Forelimb muscle (tissue), 1 donor: Measurements from ENCODE around the gene XCR1. TPM values are rescaled to one million over a fixed set of nuclear protein-coding genes. Genes with fewer than 3 reads are reported as not detected.

Source experiments
- DNase-seq: peaks from one replicate; pipeline ENCODE4 v3.0.0-alpha.2; 2013; ENCODE audit warnings: low read depth
- polyA plus RNA-seq: library from polyadenylated mRNA; unstranded; fragments of 120-200 nt; gene quantifications from one replicate; pipeline ENCODE4 v1.2.1, GENCODE V29; 2013; ENCODE audit not compliant: insufficient read length

Gene XCR1
- polyA plus RNA-seq, 1 donor = 0.27 TPM

DNA sequence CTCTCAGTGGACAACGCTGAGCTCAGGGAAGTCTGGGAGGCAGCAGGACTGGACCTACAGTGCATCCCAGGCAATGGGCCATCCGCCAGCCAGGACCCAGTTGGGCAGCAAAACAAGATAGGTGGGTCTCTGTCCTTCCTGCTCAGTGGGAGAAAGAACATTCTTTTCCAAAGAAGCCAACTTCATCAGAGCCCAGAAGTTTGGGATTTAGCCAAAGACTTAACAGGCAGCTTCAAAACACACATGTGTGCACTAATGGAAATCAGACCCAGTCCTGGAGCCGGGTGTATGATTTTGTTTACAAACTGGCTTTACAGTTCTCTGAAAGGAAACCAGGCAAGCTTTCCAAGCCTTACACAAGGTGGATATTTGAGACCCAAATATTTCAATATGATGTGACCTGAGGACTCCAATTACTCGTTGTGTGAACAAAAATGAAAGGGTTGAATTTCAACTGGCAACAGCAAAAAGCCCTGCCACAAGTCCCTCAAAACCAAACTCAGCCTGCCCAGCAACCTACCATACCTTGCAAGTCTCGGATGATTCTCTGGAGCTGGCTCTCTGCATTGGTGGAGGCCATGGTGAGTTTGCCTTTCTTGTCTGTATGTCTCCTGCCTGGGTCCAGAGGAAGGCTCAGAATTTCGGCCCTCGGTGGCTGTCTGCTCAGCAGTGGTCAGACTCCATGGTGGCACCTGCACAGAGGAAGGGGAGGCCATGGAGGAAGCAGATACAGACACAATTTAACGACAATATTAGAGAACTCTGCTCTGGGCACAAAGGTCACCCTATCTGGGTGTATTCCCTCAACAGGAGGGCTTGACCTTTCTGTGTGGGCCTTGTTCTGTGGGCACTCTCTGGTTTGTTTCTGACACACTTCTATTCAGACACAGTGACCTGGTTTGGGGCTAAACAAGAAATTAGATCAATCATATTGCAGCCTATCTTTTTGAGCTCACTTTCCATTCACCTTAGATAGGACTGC, 42.7 kb downstream of the XCR1 start:
- no peak for DNase-seq

DNA sequence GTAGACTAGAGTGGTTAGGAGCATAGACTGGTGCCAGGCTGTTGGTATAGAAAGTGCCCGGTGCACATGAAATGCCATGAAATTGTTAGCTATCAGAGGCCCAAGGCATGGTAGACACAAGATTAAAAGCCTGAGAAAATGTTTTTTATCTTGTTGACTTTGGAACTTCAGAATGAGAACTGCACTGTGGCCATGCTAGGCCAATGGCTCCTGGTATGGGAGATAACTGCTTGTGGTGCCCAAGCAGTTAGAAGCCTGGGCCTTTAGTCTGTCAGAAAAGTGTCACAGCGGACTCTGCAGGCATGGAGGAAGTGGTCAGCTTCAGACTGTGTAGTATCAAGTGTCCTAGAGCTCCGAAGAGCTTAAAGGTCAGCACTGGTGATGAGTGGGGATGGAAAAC, 43.5 kb downstream of the XCR1 start:
- no peak for DNase-seq

DNA sequence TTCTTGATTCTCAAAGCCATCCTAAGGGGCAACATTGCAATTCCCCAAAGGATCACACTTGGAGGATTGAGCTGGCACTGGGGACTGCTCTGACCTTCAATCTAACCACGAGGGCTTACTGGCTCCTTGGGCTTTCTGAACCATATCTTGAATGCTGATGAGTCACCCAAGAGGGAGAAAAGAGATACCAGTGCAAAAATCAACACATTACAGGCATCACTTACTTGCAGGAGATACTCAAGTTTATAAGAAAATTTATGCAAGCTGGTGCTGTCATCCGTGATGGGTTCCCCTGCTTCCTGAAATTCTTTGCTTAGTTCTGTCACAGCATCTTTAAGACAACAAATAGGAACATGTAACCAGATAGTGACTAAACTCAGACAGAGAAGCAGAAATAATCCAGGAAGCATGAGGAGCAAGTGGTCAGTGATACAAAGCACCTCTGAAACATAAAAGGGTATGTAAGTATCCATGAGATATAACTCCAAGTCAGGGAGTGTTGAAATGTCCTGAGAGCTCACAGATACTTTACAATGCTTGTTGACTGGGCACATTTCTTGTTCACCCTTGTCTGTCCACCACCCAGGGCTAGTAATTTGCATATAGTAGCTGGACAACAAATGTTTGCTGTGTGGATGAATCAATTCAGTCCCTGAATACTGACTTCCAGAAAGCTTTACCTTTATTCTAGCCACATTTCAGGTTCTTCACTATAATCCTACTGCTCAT, 45.8 kb downstream of the XCR1 start:
- no peak for DNase-seq

DNA sequence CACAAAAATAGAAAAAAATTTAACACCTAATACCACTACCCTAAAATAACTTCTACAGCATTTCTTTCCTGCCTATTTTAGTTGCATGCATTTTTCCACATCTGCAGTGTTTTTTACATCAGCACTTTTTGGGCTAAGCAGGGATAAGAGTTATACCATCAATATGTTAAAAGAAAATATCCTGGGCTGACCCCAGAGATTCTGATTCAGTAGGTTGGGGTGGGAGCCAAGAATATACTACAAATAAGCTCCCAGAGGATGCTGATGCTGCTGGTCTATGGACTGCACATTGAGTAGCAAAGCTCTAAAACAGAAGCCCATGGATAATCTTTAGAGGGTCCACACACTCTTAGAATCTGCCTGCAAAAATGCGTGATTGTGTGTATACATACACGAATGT, 46.5 kb downstream of the XCR1 start:
- DNase-seq = no peak

DNA sequence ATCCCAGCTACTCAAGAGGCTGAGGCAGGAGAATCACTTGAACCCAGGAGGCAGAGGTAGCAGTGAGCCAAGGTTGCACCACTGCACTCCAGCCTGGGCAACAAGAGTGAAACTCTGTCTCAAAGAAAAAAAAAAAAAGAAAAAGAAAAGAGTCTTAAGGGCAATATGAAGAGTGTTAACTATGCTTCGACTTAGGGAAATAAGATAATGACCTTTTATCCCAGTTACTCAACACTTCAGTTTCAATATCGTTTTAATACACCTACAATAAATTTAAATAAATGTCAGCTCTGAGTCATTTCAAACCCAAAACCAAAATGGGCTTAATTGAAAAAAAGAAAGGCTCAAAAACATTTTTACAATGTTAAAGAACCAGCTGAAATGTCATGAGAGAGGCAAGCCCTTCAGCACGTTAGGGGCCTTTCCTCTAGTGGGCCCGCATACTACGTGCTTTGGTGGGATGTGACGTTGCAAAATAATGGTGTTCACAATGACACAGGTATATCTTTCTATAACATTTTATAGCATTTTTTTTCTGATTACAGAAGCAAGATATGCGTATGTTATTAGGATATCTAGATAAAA, 47.0 kb downstream of the XCR1 start:
- DNase-seq = no peak

DNA sequence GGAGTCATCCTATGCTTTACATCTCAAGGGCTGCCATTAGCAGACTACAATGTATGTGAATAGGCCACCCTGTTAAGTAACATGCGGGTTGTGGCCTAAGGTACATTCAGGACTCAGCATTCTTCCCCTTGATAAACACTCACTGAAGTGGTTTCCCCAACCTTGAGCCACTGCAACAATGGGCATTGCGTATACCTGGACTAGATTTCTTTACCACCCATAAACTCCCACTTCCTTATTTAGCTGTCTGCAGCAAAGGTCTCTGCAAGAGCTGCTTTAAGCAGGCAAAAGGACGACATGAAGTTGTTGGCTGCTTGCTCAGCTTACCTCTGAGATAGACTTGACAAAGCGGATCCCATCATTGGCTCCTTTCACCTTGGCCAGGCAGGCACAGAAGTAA, 47.9 kb downstream of the XCR1 start:
- no peak for DNase-seq

DNA sequence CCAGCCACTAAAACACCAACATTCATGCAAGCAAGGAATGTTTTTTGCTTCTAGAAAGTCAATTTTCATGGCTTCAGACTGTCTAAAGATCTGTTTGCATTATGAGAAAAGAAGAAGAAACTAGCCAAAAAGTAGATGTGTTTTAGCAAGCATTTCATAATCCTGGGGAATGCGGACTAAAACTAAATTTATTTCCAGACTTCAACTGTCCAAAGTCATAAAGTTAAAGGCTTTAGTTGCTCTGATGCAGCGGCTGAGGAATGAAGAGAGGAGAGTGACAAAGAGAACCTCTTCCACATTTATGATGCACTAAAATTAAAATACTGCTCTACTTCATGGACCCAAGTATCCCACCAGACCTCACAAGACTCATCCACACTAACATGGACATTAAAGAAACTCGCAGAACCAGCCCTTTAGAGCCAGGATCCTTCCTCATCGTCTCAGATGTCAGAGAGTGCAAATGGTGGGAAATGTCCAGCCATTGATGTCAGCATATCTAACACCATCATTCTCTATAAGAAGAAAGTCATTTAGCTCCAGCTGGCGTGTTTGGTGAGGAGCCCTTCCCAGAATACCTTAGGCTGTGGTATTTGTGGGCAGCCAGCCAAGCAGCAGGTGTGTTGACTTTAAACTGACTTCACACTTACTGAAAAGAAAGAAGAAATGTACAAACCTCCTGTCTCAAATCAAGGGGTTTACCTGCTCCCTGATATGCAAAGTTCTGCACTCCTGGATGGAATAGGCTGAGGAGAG, 49.1 kb downstream of the XCR1 start:
- DNase-seq = no peak

DNA sequence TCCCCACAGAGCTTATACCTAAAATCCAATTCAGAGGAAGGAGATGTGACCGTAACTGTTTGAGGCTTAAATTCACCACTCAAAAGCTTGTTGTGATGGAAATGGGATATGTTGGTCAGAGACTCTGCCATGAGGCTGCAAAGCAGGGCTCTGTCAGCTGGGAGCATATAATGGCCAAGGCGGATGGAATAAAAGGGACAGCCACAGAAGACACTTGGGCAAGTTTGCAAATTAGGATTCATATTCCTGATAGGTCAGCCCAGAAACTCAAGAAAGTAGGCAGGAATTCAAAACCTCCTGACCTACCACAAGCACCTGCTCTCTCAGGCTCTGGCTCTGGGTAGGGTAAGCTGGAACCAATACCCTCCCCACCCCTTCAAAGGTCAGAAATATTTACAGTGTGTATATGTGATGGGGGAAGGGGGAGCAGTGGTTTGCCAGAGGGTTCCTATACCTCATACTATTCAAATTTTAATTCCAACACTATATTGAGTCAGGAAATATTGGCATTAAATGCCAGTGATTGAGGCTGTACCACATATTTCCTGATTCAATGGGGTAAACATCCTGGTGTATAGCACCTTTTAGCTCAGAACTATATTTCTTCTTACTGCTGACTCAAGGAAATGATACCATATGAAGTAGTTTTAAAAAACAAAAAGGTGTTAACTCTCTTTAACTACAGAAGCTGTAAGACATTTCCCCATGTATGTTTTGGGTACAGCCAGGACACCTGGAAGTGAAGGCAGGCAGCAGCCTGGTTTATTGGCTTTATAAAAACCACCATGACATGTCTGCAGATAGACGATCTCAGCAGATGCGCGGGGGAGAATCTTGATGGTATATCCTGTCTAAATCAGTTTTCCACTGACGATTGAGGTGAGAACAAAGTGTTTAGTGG, 50.8 kb downstream of the XCR1 start:
- no peak for DNase-seq

DNA sequence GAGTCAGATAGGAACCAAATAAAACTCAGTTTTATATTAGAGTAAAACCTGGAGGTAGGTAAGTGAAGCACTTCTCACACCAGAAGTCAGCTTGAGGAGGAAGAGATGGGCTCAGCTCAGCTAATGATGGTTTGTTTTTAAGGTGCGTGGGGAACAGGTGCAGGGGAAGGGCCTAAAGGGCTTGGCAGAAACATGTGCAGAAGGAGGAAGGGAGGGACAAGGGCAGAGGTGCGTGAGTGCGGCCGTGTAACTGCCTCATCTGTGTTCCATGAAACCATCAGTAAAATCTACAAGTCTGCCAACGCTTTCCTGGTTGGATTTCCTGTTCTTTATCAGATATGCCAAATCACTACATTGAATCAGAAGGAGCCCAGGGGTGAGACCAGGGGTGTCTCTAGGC, 51.6 kb downstream of the XCR1 start:
- no peak for DNase-seq

DNA sequence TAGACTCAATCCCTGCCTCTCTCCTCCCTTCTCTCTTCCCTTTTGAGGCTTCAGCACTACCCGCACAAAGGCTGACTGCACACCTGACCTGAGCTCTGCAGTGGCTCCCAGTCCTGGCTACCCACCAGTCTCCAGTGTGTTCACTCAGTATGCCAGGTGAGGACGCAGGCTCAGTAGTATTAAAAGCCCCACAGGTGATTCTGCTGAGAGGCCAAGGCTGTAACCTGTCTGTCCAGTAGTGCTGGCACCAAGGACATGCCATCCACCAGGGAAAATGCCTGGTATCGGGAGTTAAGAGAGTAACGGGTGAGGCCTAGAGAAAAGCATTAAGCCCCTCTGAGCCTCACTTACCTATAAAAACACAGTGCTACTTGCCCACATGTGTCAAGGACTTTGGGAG, 52.6 kb downstream of the XCR1 start:
- DNase-seq = no peak

DNA sequence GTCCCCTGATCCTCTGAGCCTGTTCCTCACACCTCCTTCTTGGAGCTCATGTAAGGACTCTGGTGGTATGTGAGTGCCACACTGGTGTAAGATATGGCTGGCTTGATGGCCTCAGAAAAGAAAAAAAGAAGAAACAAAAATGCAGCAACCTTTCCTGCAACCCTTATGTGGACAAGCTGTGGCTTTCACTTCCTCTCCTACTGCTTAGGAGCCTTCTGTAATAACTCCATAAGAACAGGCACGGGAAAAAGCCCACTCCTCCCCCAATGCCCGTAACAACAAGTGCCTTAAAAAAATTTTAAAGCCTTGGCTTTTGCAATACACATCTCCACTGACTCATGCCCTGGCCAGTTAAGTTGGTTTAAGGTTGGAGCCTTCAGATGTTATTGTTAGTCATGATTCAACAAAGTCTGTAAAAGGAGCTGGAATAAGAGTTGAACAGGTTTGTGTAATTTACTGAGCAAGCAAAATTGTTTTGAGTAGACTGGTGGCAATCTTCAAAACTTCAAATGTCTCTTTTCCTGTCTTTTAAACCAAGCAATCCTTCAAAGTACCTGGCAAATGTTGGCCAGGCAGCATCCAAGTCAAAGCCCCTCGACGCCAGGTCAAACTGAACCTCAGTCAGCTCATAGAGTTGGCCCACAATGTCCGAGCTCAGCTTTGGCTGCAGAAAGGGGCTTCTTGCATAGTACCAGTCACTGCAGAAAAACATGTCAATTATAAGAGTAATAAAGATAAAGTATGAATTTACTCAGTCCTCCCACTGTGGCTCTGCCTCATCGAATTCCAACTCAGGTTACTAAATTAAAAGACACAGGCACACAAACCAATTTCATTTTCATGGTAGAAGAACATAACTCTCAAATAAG, 54.5 kb downstream of the XCR1 start:
- DNase-seq = no peak

DNA sequence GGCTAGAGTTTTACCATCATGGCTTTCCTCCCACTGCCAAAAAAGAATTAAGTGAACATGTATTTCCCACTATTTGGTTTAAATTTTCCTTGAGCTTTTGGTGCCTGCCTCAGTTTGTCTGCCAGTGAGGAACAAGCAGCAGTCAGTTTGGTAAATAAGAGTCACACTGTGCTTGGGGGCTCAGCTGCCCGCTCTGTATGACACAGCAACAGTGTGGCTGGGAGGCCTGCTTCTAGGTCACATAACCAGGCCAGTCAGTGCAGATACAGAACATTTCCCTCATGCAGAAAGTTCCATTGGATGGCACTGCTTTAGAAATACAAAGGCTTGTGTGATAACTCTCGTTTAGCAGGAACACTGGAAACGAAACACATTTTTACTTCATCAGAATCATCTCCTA, 57.3 kb downstream of the XCR1 start:
- DNase-seq = no peak

DNA sequence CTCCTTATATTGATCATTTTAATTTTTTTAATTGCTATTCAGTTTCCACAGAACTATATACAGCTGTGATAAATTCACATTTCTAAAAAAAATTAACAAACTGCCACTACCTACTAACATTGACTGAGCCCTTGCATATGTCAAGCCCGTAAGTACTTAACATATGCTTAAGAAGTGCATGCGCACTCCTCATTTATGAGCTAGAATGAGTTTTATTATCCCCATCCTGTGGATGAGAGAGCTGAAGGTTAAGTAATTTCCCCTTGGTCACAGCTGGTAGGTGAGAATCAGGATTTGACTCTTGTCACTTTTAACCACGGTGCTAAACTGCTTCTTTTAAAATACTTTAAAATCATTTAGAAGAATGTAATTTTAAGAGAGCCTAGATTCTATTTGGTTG, 58.2 kb downstream of the XCR1 start:
- DNase-seq = no peak

DNA sequence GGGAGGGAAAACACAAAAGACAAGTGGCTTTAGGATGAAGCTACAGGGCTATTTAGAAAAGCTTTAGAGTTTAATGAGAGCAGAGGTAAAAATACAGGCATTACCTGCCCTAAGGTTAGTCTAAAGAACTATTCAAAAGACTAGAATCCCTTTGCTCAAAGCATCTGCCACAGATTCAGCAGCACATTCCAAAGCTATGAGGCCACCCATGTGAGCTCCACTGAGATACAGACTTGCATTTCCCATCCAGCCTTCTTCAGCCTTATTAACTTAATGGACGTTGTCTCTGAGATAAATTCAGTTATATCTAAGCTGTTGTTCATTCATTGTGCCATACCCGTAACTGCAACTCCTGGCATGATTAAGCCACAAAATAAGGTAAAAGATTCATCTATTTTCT, 58.6 kb downstream of the XCR1 start:
- no peak for DNase-seq

DNA sequence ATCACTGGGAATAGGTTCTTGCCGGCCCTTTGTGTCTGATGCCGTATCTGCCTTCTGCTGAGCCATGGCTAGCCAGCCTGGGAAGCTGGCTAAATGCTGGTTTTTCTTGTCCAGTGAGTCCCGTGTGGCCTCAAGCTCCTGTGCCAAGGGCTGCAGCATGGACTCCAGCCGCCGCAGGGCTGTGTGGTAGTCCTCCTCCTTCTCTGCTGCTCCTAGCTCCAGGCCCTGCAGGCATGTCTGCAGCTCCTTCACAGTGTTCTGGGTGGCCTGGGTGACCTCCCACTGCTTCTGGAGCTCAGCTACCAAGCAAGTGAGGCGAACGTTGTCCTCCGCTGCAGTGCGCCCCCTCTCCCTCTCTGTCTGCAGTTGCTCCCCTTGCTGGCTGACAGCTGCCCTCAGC, 59.1 kb downstream of the XCR1 start:
- no peak for DNase-seq

DNA sequence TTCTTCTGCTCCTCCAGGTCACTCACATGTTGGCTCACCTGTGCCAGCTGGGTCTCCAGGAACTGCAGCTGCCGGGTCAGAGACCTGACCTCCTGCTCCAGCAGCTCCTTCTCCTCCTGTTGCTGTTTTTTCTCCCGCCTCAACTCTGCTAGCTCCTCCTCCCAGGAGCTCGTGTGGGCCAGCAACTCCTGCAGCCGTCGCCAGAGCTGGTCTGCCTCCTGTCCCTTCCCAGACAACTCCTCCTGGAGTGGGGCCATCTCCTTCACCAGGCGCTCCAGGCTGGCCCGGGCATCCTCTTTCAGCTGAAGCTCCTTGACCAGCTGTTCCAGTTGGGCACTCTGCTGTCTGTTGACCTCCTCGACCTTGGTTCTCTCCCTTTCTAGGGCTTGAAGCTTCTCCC, 59.6 kb downstream of the XCR1 start:
- DNase-seq = no peak
